MM.1S (cell line): Measurements from ENCODE around the gene LDLRAD1.
"Not testable (repeated sequence)": the region's sequence is repeated elsewhere in the genome, so short reads cannot be mapped to it uniquely, and the experiment has no call there.

ENCODE experiments used
- DNase-seq: peaks from one replicate; pipeline ENCODE4 v3.0.0-alpha.2; 2015
- H2AFZ ChIP-seq: fragments of 300-600 bp; sonication (generic); 2 replicates; pipeline ENCODE4 v1.6.0; 2016; ENCODE audit warnings: antibody characterized with exemption, low read length
- H3F3A ChIP-seq: fragments of 300-600 bp; sonication (generic); 2 replicates; pipeline ENCODE4 v1.6.1; 2016; ENCODE audit warnings: mild to moderate bottlenecking, antibody characterized with exemption, low read length, moderate library complexity, mixed read lengths; ENCODE audit not compliant: insufficient read depth
- H3K27ac ChIP-seq: fragments of 300-600 bp; sonication (generic); 2 replicates; pipeline ENCODE4 v1.5.1; 2016; ENCODE audit warnings: mild to moderate bottlenecking, low read length
- H3K27me3 ChIP-seq: fragments of 300-600 bp; sonication (generic); replicated peaks from 2 replicates; pipeline ENCODE4 v1.6.0; 2016; ENCODE audit warnings: low read length; ENCODE audit not compliant: insufficient read depth
- H3K36me3 ChIP-seq: fragments of 300-600 bp; sonication (generic); replicated peaks from 2 replicates; pipeline ENCODE4 v1.6.1; 2016; ENCODE audit warnings: mild to moderate bottlenecking, low read length, mixed read lengths; ENCODE audit not compliant: insufficient read depth
- H3K4me1 ChIP-seq: fragments of 300-600 bp; sonication (generic); 2 replicates; pipeline ENCODE4 v1.6.1; 2016; ENCODE audit warnings: low read length, mixed read lengths
- H3K4me2 ChIP-seq: fragments of 300-600 bp; sonication (generic); 2 replicates; pipeline ENCODE4 v1.6.0; 2016; ENCODE audit warnings: low read depth, low read length
- H3K4me3 ChIP-seq: fragments of 300-600 bp; sonication (generic); 2 replicates; pipeline ENCODE4 v1.5.1; 2016; ENCODE audit warnings: low read length, mixed read lengths
- H3K79me2 ChIP-seq: fragments of 300-600 bp; sonication (generic); 2 replicates; pipeline ENCODE4 v1.6.1; 2016; ENCODE audit warnings: mixed run types, low read length, mixed read lengths
- H3K9ac ChIP-seq: fragments of 300-600 bp; sonication (generic); 2 replicates; pipeline ENCODE4 v1.6.1; 2016; ENCODE audit warnings: low read length, mixed read lengths
- H3K9me2 ChIP-seq: fragments of 300-600 bp; sonication (generic); replicated peaks from 2 replicates; pipeline ENCODE4 v1.6.1; 2016; ENCODE audit warnings: mild to moderate bottlenecking, low read length, mixed read lengths; ENCODE audit not compliant: insufficient read depth
- H3K9me3 ChIP-seq: fragments of 300-600 bp; sonication (generic); replicated peaks from 2 replicates; pipeline ENCODE4 v1.6.1; 2016; ENCODE audit warnings: mild to moderate bottlenecking, low read length, mixed read lengths; ENCODE audit not compliant: insufficient read depth
- H4K20me1 ChIP-seq: fragments of 300-600 bp; sonication (generic); 2 replicates; pipeline ENCODE4 v1.6.1; 2016; ENCODE audit warnings: mild to moderate bottlenecking, low read length, moderate library complexity, mixed read lengths; ENCODE audit not compliant: insufficient read depth
- EZH2 ChIP-seq: fragments of 300-600 bp; sonication (generic); optimal IDR thresholded peaks from 2 replicates; pipeline ENCODE3; 2017; ENCODE audit warnings: low read depth, mild to moderate bottlenecking, antibody characterized with exemption, low read length, mixed read lengths
- EZH2phosphoT487 ChIP-seq: fragments of 300-600 bp; sonication (generic); IDR thresholded peaks from 2 replicates; pipeline ENCODE4 v1.6.1; 2018; ENCODE audit warnings: antibody characterized with exemption, low read length
- TF ChIP-seq, protein P1 (sequence below): fragments of 300-600 bp; sonication (generic); IDR thresholded peaks from 2 replicates; pipeline ENCODE4 v1.5.1; 2016; ENCODE audit warnings: antibody characterized with exemption, low read length, mixed read lengths

The LDLRAD1 gene

GRCh38 chr1:53979712-53980450 is 38.1 kb downstream of the LDLRAD1 start:
- Histone ChIP-seq H2AFZ (no peak overlapping the region), H3K27ac (no peak overlapping the region), H3F3A (no peaks in the 10 kb centered on the region), H3K4me1 (no peaks in the 10 kb centered on the region), H3K36me3 (no peaks in the 10 kb centered on the region), H3K9me3 (no peaks in the 10 kb centered on the region), H3K4me2 (no peak overlapping the region), H3K9me2 (no peaks in the 10 kb centered on the region), H3K79me2 (no peaks in the 10 kb centered on the region), H3K27me3 (no peaks in the 10 kb centered on the region), H3K4me3 (no peak overlapping the region), H4K20me1 (no peaks in the 10 kb centered on the region), H3K9ac (no peak overlapping the region)
- TF ChIP-seq, protein P1, sequence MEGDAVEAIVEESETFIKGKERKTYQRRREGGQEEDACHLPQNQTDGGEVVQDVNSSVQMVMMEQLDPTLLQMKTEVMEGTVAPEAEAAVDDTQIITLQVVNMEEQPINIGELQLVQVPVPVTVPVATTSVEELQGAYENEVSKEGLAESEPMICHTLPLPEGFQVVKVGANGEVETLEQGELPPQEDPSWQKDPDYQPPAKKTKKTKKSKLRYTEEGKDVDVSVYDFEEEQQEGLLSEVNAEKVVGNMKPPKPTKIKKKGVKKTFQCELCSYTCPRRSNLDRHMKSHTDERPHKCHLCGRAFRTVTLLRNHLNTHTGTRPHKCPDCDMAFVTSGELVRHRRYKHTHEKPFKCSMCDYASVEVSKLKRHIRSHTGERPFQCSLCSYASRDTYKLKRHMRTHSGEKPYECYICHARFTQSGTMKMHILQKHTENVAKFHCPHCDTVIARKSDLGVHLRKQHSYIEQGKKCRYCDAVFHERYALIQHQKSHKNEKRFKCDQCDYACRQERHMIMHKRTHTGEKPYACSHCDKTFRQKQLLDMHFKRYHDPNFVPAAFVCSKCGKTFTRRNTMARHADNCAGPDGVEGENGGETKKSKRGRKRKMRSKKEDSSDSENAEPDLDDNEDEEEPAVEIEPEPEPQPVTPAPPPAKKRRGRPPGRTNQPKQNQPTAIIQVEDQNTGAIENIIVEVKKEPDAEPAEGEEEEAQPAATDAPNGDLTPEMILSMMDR = no peak
- TF ChIP-seq EZH2 (no peak), EZH2phosphoT487 (no peak)
- no peak for DNase-seq

GRCh38 chr1:53975861-53976260 is 42.1 kb downstream of the LDLRAD1 start:
- Histone ChIP-seq H3K79me2 (no peaks in the 10 kb centered on the region), H2AFZ (no peak overlapping the region), H3K9me2 (no peaks in the 10 kb centered on the region), H3K9me3 (no peaks in the 10 kb centered on the region), H3K4me2 (no peak overlapping the region), H3F3A (no peaks in the 10 kb centered on the region), H4K20me1 (no peaks in the 10 kb centered on the region), H3K36me3 (no peaks in the 10 kb centered on the region), H3K27me3 (no peaks in the 10 kb centered on the region), H3K27ac (no peak overlapping the region), H3K4me1 (no peaks in the 10 kb centered on the region), H3K9ac (no peak overlapping the region), H3K4me3 (no peak overlapping the region)
- TF ChIP-seq EZH2phosphoT487 (no peak), EZH2 (no peak)
- TF ChIP-seq, protein P1 = no peak
- DNase-seq = no peak

DNA sequence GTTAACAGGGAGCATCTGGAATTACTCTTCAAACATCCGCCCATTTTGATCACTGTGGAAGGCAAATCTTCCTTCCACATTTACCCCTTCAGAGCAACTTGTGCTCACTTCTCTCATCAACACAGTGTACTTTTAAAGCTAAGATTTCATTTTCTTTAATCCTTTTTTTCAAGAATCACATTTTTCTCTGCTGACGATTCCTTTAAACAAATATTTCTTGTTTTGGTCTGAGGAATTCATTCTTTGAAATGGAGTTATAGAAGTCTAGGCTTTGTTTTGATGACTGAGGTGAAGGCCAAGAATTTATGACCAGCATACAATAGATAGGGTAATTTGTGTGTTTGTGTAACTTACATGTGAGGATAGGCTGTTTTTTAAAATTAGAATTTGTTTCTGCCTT is 46.3 kb downstream of the LDLRAD1 start:
- H3K27ac ChIP-seq = no peak overlapping the region
- no peaks in the 10 kb centered on the region for H3K4me1 ChIP-seq
- H3K9me3 ChIP-seq = no peaks in the 10 kb centered on the region
- no peak overlapping the region for H3K4me2 ChIP-seq
- no peak overlapping the region for H3K4me3 ChIP-seq
- no peak for TF ChIP-seq EZH2phosphoT487
- no peak for TF ChIP-seq EZH2
- TF ChIP-seq, protein P1 = no peak
- no peaks in the 10 kb centered on the region for H3K9me2 ChIP-seq
- no peaks in the 10 kb centered on the region for H3K27me3 ChIP-seq
- H3K9ac ChIP-seq = no peak overlapping the region
- H3F3A ChIP-seq = no peaks in the 10 kb centered on the region
- H2AFZ ChIP-seq = no peak overlapping the region
- H4K20me1 ChIP-seq = no peaks in the 10 kb centered on the region
- H3K79me2 ChIP-seq = no peaks in the 10 kb centered on the region
- no peak for DNase-seq
- 0 out of 2 replicates have a peak, but pooled peaks cover 3% of the 10 kb centered on the region for H3K36me3 ChIP-seq

GRCh38 chr1:53969323-53969722 is 48.7 kb downstream of the LDLRAD1 start:
- H2AFZ ChIP-seq, H3K4me3 ChIP-seq, H3F3A ChIP-seq, DNase-seq, H3K9ac ChIP-seq, H3K27ac ChIP-seq, H3K79me2 ChIP-seq, H3K4me1 ChIP-seq, H3K36me3 ChIP-seq, H3K9me2 ChIP-seq, H3K27me3 ChIP-seq, H4K20me1 ChIP-seq, H3K4me2 ChIP-seq, H3K9me3 ChIP-seq: not testable (repeated sequence)
